BE2C (cell line): ENCODE results near the gene LYPD3. TPM values are rescaled to one million over a fixed set of nuclear protein-coding genes. Genes with fewer than 3 reads are reported as not detected.
"Not testable (repeated sequence)": the region's sequence is repeated elsewhere in the genome, so short reads cannot be mapped to it uniquely, and the experiment has no call there.

Experiments used
- DNase-seq: peaks from one replicate; pipeline ENCODE4 v3.0.0-alpha.2; 2020
- H3K27me3 ChIP-seq: fragments of 250-450 bp; sonication (Bioruptor Pico); 2 replicates; pipeline ENCODE4 v1.5.1; 2020; ENCODE audit warnings: mild to moderate bottlenecking
- H3K36me3 ChIP-seq: fragments of 250-450 bp; sonication (Bioruptor Pico); 2 replicates; pipeline ENCODE4 v1.5.1; 2020; ENCODE audit warnings: mild to moderate bottlenecking
- H3K4me1 ChIP-seq: fragments of 250-450 bp; sonication (Bioruptor Pico); 2 replicates; pipeline ENCODE4 v1.5.1; 2020
- H3K4me3 ChIP-seq: 2 replicates; pipeline ENCODE4 v1.5.1; 2011; ENCODE audit warnings: low read depth, low read length
- H3K9me3 ChIP-seq: fragments of 250-450 bp; sonication (Bioruptor Pico); 2 replicates; pipeline ENCODE4 v1.5.1; 2020
- polyA plus RNA-seq: library from polyadenylated mRNA; unstranded; fragments of >200 nt; gene quantifications from one replicate; pipeline ENCODE4 v1.2.1, GENCODE V29; 2012; ENCODE audit warnings: low read depth, missing spikeins; ENCODE audit not compliant: insufficient read length, insufficient read depth
- TF ChIP-seq, protein P1 (sequence below): IDR thresholded peaks from 2 replicates; pipeline ENCODE4 v1.5.1; 2012; ENCODE audit warnings: mild to moderate bottlenecking, low read depth, low read length

Gene LYPD3
- polyA plus RNA-seq: not detected

DNA sequence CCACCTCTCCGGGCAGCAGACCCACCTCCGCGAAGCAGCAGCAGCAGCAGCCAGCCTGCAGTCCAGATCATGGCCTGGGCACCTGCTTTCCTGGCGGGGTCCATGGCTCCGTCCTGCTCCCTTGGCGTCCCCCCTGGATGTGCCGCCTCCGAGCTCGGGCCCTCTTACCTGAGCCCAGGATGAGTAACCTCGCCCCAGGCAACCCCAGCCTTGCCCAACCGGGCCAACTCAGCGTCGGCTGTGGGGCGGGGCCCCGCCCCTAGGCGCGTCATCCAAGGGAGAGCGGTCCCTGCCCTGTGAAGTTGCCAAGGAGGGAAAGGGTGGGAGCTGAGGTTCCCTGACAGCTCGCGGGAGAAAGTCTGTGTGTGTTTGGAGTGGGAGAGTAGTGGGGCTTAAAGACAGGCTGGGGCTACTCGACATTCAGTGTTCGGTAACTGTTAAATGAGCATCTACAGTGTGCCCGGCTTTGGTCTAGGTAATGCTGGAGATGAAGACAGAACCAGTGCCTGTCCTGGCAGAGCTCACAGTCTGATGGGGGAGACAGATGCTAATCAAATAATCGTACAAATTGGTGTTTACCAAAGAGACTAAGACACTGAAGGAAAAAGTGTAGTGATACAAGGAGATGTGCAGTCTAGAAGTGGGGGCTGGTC lies at the start of gene LYPD3:
Gene LYPD3 (minus strand): TSS at position 141 of the 653 bp plus-strand sequence. CDS start 37 bp downstream, at position 104.
- no peak for DNase-seq
- TF ChIP-seq, protein P1, sequence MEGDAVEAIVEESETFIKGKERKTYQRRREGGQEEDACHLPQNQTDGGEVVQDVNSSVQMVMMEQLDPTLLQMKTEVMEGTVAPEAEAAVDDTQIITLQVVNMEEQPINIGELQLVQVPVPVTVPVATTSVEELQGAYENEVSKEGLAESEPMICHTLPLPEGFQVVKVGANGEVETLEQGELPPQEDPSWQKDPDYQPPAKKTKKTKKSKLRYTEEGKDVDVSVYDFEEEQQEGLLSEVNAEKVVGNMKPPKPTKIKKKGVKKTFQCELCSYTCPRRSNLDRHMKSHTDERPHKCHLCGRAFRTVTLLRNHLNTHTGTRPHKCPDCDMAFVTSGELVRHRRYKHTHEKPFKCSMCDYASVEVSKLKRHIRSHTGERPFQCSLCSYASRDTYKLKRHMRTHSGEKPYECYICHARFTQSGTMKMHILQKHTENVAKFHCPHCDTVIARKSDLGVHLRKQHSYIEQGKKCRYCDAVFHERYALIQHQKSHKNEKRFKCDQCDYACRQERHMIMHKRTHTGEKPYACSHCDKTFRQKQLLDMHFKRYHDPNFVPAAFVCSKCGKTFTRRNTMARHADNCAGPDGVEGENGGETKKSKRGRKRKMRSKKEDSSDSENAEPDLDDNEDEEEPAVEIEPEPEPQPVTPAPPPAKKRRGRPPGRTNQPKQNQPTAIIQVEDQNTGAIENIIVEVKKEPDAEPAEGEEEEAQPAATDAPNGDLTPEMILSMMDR: no peak
- H3K9me3 ChIP-seq: no peaks in the 10 kb centered on the region
- no peaks in the 10 kb centered on the region for H3K36me3 ChIP-seq
- no peaks in the 10 kb centered on the region; the same call in 1 of the 2 replicates for H3K27me3 ChIP-seq
- H3K4me1 ChIP-seq: no peaks in the 10 kb centered on the region
- H3K4me3 ChIP-seq: peak within 1 kb of the TSS; percentile 57; the same call in 1 of the 2 replicates

DNA sequence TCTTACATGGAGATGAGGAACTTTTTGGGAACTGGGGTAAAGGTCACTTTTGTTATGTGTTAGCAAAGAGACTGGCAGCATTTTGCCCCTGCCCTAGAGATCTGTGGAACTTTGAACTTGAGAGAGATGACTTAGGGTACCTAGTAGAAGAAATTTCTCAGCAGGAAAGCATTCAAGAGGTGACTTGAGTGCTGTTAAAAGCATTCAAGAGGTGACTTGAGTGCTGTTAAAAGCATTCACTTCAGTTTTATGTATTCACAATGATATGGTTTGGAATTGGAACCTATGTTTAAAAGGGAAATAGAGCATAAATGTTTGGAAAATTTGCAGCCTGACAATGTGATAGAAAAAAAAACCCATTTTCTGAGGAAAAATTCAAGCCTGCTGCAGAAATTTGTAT lies 47.0 kb upstream of the LYPD3 start:
- not testable (repeated sequence) for H3K27me3 ChIP-seq, DNase-seq, H3K4me1 ChIP-seq, H3K9me3 ChIP-seq, H3K4me3 ChIP-seq, H3K36me3 ChIP-seq

DNA sequence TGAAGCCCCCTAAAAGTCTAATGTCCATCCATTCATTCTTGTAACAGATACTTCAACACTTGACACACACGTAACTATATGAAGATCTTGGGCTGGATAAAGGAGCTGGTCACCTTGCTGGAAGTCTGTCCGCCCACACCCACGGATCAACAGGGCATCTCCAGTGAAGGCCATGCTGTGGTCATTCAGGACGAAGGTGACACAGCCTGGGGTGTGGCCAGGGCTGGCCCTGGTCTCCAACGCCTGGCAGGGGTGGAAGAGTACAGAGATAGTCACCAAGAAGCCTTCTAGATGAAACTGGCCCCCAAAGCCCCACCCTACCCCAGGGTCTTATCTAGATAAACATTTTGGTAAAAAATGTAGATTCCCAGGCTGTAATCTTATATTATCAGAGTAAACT lies 45.9 kb upstream of the LYPD3 start:
- TF ChIP-seq, protein P1: no peak
- Histone ChIP-seq H3K9me3 (no peaks in the 10 kb centered on the region), H3K36me3 (no peaks in the 10 kb centered on the region), H3K4me1 (no peaks in the 10 kb centered on the region), H3K4me3 (no peak overlapping the region), H3K27me3 (no peaks in the 10 kb centered on the region)
- DNase-seq: no peak

DNA sequence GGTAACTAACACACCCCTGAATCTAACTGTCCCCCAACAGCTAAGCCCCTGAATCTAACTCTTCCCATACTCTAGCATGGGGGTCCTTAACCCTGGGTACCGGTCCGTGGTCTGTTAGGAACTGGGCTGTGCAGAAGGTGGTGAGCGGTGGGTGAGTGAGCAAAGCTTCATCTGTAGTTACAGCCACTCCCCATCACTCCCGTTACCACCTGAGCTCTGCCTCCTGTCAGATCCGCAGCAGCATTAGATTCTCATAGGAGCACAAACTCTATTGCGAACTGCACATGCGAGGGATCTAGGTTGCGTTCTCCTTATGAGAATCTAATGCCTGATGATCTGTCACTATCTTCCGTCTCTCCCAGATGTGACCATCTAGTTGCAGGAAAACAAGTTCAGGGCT lies 45.3 kb upstream of the LYPD3 start:
- H3K4me3 ChIP-seq: no peak overlapping the region
- H3K36me3 ChIP-seq: no peaks in the 10 kb centered on the region
- no peak for DNase-seq
- TF ChIP-seq, protein P1: no peak
- H3K9me3 ChIP-seq: no peaks in the 10 kb centered on the region
- H3K27me3 ChIP-seq: no peaks in the 10 kb centered on the region
- H3K4me1 ChIP-seq: no peaks in the 10 kb centered on the region

DNA sequence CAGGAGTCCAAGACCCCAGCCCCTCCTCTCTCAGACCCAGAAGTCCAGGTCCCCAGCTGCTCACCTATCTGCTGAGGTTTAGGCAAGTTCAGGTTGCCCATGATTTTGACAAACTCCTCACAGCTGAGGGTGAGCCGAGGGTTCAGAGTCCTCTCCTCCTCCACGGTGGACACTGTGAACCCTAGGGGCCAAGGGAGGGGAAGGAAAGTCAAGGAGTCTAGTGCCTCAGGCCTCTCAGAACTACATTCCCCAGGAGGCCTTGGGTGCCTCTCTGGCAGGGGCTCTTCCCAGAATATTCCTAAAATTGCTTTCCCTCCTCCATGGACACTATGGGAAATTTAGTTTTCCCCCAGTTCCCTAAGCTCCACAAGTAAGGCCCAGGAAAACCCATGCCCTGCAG lies 42.5 kb upstream of the LYPD3 start:
- TF ChIP-seq, protein P1: no peak
- no peaks in the 10 kb centered on the region for H3K36me3 ChIP-seq
- no peaks in the 10 kb centered on the region for H3K4me1 ChIP-seq
- DNase-seq: no peak
- no peak overlapping the region for H3K4me3 ChIP-seq
- H3K27me3 ChIP-seq: no peaks in the 10 kb centered on the region
- no peaks in the 10 kb centered on the region for H3K9me3 ChIP-seq

DNA sequence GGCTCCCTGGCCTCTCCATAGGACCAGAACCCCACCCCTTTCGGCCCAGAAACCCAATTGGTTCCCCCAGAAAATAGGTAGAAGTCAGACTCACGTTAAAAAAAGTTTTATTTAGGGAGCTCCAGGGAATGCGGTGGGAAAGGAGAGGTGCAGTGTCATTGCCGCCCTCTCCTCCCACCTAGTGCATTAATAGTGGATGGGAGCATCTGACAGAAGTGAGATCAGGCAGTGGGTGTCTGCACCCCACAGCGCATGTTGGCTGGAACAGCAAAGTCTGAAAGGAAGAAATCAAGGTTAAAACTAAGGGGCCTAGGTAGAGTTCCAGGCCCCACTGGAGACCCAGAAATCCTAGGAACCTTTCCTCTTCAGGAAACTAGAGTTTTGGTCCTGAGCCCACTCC lies 41.2 kb upstream of the LYPD3 start:
- no peaks in the 10 kb centered on the region for H3K36me3 ChIP-seq
- H3K27me3 ChIP-seq: no peaks in the 10 kb centered on the region
- no peak overlapping the region for H3K4me3 ChIP-seq
- DNase-seq: no peak
- TF ChIP-seq, protein P1: no peak
- H3K4me1 ChIP-seq: no peaks in the 10 kb centered on the region
- no peaks in the 10 kb centered on the region for H3K9me3 ChIP-seq
